Measurements from ENCODE around the gene BICRA.
"Not testable (repeated sequence)": the region's sequence is repeated elsewhere in the genome, so short reads cannot be mapped to it uniquely, and the experiment has no call there.

BICRA gene

DNA sequence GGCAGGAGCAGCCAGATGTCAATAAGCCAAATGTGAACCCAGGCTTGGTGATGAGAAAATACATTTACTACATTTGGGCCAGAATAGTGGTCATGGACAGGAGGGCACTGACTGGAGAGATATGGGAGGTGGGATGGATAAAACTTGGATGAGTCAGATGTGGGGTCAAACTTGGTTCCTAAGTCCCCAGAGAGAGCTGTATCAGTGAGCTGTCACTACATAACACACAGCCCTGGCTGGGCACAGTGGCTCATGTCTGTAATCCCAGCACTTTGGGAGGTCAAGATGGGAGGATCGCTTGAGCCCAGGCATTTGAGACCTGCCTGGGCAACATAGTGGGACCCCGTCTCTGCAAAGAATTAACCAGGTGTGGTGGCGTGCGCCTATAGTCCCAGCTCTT, 52.7 kb downstream of the BICRA start:
- H3K4me3 ChIP-seq (replicated peaks; ENCODE audit: low read depth, low read length): no peak overlapping the region
- no peak for DNase-seq (ENCODE audit: low read depth)
- TF ChIP-seq CTCF (IDR thresholded peaks at IDR 0.05; ENCODE audit: low read length, missing control alignments): no peak

DNA sequence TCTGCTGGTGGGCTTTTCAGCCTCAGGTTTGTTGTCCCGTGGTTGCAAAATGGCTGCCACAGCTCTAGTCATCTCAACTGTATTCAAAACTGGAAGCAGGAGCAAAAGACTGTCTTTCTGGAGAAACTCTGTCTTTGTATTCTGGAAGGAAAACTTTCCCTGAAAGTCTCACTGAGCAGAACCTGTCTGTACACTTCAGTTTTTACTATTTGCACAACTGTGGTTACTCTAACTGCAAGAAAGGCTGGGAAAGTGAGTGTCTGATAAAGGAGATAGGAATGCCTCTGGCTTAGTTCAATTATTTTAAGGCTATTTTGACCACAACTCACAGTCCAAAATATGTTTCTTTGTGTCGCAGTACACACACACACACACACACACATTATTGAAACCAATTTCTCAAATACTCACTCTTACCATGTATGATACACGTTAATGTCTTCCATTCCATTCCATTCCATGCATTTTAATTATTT, 54.5 kb downstream of the BICRA start:
- no peak for TF ChIP-seq CTCF (IDR thresholded peaks at IDR 0.05; ENCODE audit: low read length, missing control alignments)
- DNase-seq (ENCODE audit: low read depth): peak; percentile 90
- no peak overlapping the region for H3K4me3 ChIP-seq (replicated peaks; ENCODE audit: low read depth, low read length)

- H3K4me3 ChIP-seq (replicated peaks; ENCODE audit: low read depth, low read length): no peak overlapping the region
- TF ChIP-seq CTCF (IDR thresholded peaks at IDR 0.05; ENCODE audit: low read length, missing control alignments): no peak
- peak; percentile 100 for DNase-seq (ENCODE audit: low read depth)
These were observed 55.2 kb downstream of the BICRA start for GRCh38 chr19:47663911-47664771.

GRCh38 chr19:47668556-47668955, 59.6 kb downstream of the BICRA start:
- not testable (repeated sequence) for DNase-seq (ENCODE audit: low read depth); H3K4me3 ChIP-seq (replicated peaks; ENCODE audit: low read depth, low read length)

DNA sequence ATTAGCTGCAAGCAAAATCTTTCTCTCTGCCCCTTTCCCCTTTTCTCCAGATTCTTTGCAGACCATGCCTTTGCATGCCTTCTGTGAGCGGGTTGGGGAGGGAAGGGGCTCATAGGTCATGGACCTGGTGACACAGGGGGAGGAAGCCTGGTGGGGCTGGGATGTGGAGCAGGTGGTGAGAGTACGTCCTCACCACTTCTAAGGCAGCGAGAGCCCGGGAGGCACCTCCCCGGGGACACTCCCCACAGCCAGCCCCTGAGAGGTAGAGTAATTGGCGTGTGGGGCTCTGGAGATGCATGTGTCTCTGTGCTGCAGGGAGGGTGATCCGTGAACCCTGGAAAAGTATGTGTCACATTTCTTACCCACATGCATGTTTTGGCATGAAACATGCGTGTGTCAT, 61.8 kb downstream of the BICRA start:
- DNase-seq (ENCODE audit: low read depth): no peak
- TF ChIP-seq CTCF (IDR thresholded peaks at IDR 0.05; ENCODE audit: low read length, missing control alignments): no peak
- H3K4me3 ChIP-seq (replicated peaks; ENCODE audit: low read depth, low read length): no peak overlapping the region

DNA sequence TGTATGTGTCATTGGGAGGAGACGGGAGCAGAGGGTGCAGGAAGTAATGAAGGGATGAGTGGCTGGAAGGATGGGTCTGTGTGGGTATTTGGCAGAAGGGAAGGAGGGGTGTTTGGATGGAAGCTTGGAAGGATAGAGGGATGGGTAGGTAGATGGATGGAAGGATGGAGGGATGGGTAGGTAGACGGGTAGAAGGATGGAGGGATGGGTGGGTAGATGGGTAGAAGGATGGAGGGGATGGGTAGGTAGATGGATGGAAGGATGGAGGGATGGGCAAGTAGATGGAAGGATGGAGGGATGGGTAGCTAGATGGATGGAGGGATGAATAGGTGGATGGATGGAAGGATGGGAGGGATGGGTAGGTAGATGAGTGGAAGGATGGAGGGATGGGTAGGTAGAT, 62.6 kb downstream of the BICRA start:
- no peak for TF ChIP-seq CTCF (IDR thresholded peaks at IDR 0.05; ENCODE audit: low read length, missing control alignments)
- no peak for DNase-seq (ENCODE audit: low read depth)
- no peak overlapping the region for H3K4me3 ChIP-seq (replicated peaks; ENCODE audit: low read depth, low read length)

DNA sequence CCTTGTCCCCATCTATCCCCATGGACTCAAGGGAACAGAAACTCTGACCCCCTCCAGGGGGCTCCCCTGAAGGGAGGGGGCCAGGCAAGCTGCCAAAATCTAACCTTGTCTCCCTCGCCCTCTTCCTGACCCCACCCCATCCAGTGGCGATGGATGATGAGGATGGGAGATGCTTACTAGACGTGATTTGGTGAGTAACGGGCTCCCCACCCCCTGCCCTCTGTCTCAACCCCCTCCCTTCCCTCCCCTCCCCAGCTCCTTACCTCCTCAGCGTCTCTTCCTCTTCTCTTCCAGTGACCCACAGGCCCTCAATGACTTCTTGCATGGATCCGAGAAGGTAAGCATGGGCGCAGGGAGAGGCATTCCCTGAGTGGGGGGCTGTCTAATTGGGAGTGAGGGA, 64.5 kb downstream of the BICRA start:
- H3K4me3 ChIP-seq (replicated peaks; ENCODE audit: low read depth, low read length): no peak overlapping the region
- no peak for DNase-seq (ENCODE audit: low read depth)
- TF ChIP-seq CTCF (IDR thresholded peaks at IDR 0.05; ENCODE audit: low read length, missing control alignments): no peak
